Left ventricle myocardium inferior (tissue), 1 donor: ENCODE data around the gene TMC1. TPM values are rescaled to one million over a fixed set of nuclear protein-coding genes. Genes with fewer than 3 reads are reported as not detected.

Experiments
- DNase-seq: peaks from one replicate; pipeline ENCODE4 v3.0.0-alpha.2; 2020
- H3K27ac ChIP-seq: fragments of 200-600 bp; replicated peaks from 2 replicates; pipeline ENCODE4 v1.8.0; 2021
- H3K27me3 ChIP-seq: fragments of 200-600 bp; 2 replicates; pipeline ENCODE4 v1.8.0; 2021; ENCODE audit warnings: low read depth
- H3K36me3 ChIP-seq: fragments of 200-600 bp; 2 replicates; pipeline ENCODE4 v1.8.0; 2021
- H3K4me1 ChIP-seq: fragments of 200-600 bp; 2 replicates; pipeline ENCODE4 v1.8.0; 2021
- H3K4me3 ChIP-seq: fragments of 200-600 bp; 2 replicates; pipeline ENCODE4 v1.8.0; 2021; ENCODE audit warnings: mild to moderate bottlenecking, moderate library complexity
- H3K9me3 ChIP-seq: fragments of 200-600 bp; replicated peaks from 2 replicates; pipeline ENCODE4 v1.8.0; 2021
- CTCF ChIP-seq: fragments of 200-600 bp; IDR thresholded peaks from 2 replicates; pipeline ENCODE4 v1.8.0; 2021; ENCODE audit warnings: antibody characterized with exemption, mild to moderate bottlenecking, borderline replicate concordance
- intact Hi-C: fragments of 100-400 bp; cut with micrococcal nuclease; formaldehyde crosslinking; loops from one replicate; pipeline ENCODE4 v1.11.0; 2022
- total RNA-seq: library from RNA; stranded (reverse); fragmentation: NEBNext Ultra II Directional; extraction: Animal tissue kit (Norgen Biotek cat#: 25700); gene quantifications from one replicate; pipeline ENCODE4 v1.2.1, GENCODE V29; 2021
- donor health status: DM: no; HTN: yes; CAD: no; lungs with severe emphysema.

Gene TMC1
- total RNA-seq, 1 donor from 2014 or later, result 0.25 TPM

- no peak for TF ChIP-seq CTCF
- intact Hi-C loops, result no loop called here
- H3K4me3 ChIP-seq, result no peak overlapping the region
- DNase-seq, result no peak
- H3K9me3 ChIP-seq, result no peaks in the 10 kb centered on the region
- H3K27ac ChIP-seq, result no peak overlapping the region
- H3K4me1 ChIP-seq, result no peaks in the 10 kb centered on the region
- H3K36me3 ChIP-seq, result no peaks in the 10 kb centered on the region
- H3K27me3 ChIP-seq, result no peaks in the 10 kb centered on the region
Observed at GRCh38 chr9:72552356-72552755, 30.9 kb downstream of the TMC1 start.

GRCh38 chr9:72554221-72554641 lies 32.8 kb downstream of the TMC1 start:
- intact Hi-C loops, result no loop called here
- H3K4me3 ChIP-seq, result no peak overlapping the region
- H3K36me3 ChIP-seq, result no peaks in the 10 kb centered on the region
- peaks cover 5% of the 10 kb centered on the region for H3K4me1 ChIP-seq
- no peak for TF ChIP-seq CTCF
- DNase-seq, result no peak
- no peaks in the 10 kb centered on the region for H3K9me3 ChIP-seq
- H3K27ac ChIP-seq, result no peak overlapping the region
- H3K27me3 ChIP-seq, result no peaks in the 10 kb centered on the region

GRCh38 chr9:72557549-72557948 lies 36.1 kb downstream of the TMC1 start:
- H3K9me3 ChIP-seq, result no peaks in the 10 kb centered on the region
- no peak overlapping the region for H3K4me3 ChIP-seq
- no peaks in the 10 kb centered on the region for H3K36me3 ChIP-seq
- H3K27me3 ChIP-seq, result no peaks in the 10 kb centered on the region
- TF ChIP-seq CTCF, result no peak
- intact Hi-C loops, result no loop called here
- H3K27ac ChIP-seq, result no peak overlapping the region
- H3K4me1 ChIP-seq, result peaks cover 5% of the 10 kb centered on the region
- DNase-seq, result no peak

GRCh38 chr9:72560086-72560485 lies 38.7 kb downstream of the TMC1 start:
- no peaks in the 10 kb centered on the region for H3K27me3 ChIP-seq
- H3K36me3 ChIP-seq, result no peaks in the 10 kb centered on the region
- TF ChIP-seq CTCF, result no peak
- peaks cover 5% of the 10 kb centered on the region for H3K4me1 ChIP-seq
- DNase-seq, result no peak
- H3K4me3 ChIP-seq, result no peak overlapping the region
- H3K27ac ChIP-seq, result no peak overlapping the region
- H3K9me3 ChIP-seq, result no peaks in the 10 kb centered on the region
- intact Hi-C loops, result no loop called here

GRCh38 chr9:72563806-72564205 lies 42.4 kb downstream of the TMC1 start:
- Histone ChIP-seq H3K27ac (no peak overlapping the region), H3K36me3 (no peaks in the 10 kb centered on the region), H3K4me1 (no peaks in the 10 kb centered on the region), H3K9me3 (no peaks in the 10 kb centered on the region), H3K27me3 (no peaks in the 10 kb centered on the region), H3K4me3 (no peak overlapping the region)
- no peak for TF ChIP-seq CTCF
- intact Hi-C loops, result no loop called here
- DNase-seq, result no peak
